Mesothelial cell of epicardium (in vitro differentiated cells): ENCODE data around the gene TXNDC17. TPM values are rescaled to one million over a fixed set of nuclear protein-coding genes. Genes with fewer than 3 reads are reported as not detected.

Source experiments
- DNase-seq, 2 experiments: peaks; one replicate each; pipeline ENCODE4 v3.0.0; 2021; ENCODE audit warnings: low spot score in 2 of 2; ENCODE audit not compliant: unreplicated experiment in 2 of 2
- H3K27ac Mint-ChIP-seq: 2 replicates; pipeline ENCODE4 v1.8.0; 2021; ENCODE audit warnings: mixed read lengths
- H3K27me3 Mint-ChIP-seq: 2 replicates; pipeline ENCODE4 v1.8.0; 2021; ENCODE audit warnings: low read depth, mixed read lengths
- H3K36me3 Mint-ChIP-seq: 2 replicates; pipeline ENCODE4 v1.8.0; 2021; ENCODE audit warnings: mixed read lengths
- H3K4me1 Mint-ChIP-seq: 2 replicates; pipeline ENCODE4 v1.8.0; 2021; ENCODE audit warnings: mixed read lengths
- H3K4me3 Mint-ChIP-seq: 2 replicates; pipeline ENCODE4 v1.8.0; 2021; ENCODE audit warnings: mild to moderate bottlenecking, moderate library complexity, mixed read lengths
- H3K9me3 Mint-ChIP-seq: 2 replicates; pipeline ENCODE4 v1.8.0; 2021; ENCODE audit warnings: mixed read lengths
- total RNA-seq: library from RNA; stranded (reverse); gene quantifications from 3 replicates; pipeline ENCODE4 v1.2.1, GENCODE V29; 2021
- TF ChIP-seq, protein P1 (sequence below): fragments of 200-600 bp; sonication (generic); IDR thresholded peaks from one replicate; pipeline ENCODE4 v1.5.0; 2021; ENCODE audit warnings: antibody characterized with exemption; ENCODE audit not compliant: unreplicated experiment

The TXNDC17 gene
- total RNA-seq, 1 donor from 2014 or later: 52.4 TPM

DNA sequence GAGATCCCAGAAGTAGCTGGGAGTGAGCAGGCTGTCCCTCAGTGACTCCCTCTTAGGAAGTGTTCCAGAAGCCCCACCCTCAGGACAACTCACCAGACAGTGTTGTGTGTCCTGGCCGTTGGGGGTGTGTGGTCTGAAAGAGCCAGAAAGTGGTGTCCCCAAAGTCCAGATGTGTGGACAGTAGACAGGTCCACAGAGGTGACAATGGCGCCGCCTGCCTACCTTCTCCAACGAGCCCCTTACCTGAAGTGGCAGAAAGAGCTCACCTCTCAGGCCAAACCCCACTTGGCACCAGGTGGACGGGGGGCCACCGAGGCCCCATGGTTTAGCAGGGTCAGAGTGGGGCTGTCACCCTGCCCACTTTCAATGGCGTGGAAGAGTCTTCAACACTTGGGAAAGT lies 30.6 kb downstream of the TXNDC17 start:
- no peak overlapping the region for H3K27ac Mint-ChIP-seq
- H3K36me3 Mint-ChIP-seq: no peaks in the 10 kb centered on the region
- no peak for DNase-seq
- no peak overlapping the region for H3K4me3 Mint-ChIP-seq
- TF ChIP-seq, protein P1, sequence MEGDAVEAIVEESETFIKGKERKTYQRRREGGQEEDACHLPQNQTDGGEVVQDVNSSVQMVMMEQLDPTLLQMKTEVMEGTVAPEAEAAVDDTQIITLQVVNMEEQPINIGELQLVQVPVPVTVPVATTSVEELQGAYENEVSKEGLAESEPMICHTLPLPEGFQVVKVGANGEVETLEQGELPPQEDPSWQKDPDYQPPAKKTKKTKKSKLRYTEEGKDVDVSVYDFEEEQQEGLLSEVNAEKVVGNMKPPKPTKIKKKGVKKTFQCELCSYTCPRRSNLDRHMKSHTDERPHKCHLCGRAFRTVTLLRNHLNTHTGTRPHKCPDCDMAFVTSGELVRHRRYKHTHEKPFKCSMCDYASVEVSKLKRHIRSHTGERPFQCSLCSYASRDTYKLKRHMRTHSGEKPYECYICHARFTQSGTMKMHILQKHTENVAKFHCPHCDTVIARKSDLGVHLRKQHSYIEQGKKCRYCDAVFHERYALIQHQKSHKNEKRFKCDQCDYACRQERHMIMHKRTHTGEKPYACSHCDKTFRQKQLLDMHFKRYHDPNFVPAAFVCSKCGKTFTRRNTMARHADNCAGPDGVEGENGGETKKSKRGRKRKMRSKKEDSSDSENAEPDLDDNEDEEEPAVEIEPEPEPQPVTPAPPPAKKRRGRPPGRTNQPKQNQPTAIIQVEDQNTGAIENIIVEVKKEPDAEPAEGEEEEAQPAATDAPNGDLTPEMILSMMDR: no peak
- H3K27me3 Mint-ChIP-seq: peaks cover 26% of the 10 kb centered on the region
- no peaks in the 10 kb centered on the region for H3K4me1 Mint-ChIP-seq
- H3K9me3 Mint-ChIP-seq: no peaks in the 10 kb centered on the region

DNA sequence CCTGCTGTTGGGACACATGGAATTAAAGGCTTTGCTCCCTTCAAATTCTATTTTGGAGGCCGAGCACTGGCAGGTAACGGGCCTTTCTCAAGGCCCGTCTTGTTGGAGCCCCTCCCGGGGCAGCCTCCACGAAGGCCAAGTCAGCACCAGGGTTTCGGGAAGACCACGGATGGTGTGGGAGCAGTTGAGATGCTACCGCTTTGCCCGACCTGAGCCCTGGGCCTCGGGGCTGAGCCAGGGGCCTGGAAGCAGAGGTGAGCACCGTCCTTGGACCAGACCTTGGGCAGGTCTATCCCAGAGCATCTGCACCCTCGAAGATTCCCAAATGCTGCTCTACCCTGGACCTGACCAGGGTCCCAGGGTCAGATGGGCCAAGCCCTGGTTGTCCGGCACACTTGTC lies 33.7 kb downstream of the TXNDC17 start:
- H3K9me3 Mint-ChIP-seq: no peaks in the 10 kb centered on the region
- TF ChIP-seq, protein P1: no peak
- H3K4me3 Mint-ChIP-seq: no peak overlapping the region
- DNase-seq: no peak
- no peak overlapping the region for H3K27ac Mint-ChIP-seq
- H3K27me3 Mint-ChIP-seq: peaks cover 22% of the 10 kb centered on the region
- no peaks in the 10 kb centered on the region for H3K4me1 Mint-ChIP-seq
- no peaks in the 10 kb centered on the region for H3K36me3 Mint-ChIP-seq

DNA sequence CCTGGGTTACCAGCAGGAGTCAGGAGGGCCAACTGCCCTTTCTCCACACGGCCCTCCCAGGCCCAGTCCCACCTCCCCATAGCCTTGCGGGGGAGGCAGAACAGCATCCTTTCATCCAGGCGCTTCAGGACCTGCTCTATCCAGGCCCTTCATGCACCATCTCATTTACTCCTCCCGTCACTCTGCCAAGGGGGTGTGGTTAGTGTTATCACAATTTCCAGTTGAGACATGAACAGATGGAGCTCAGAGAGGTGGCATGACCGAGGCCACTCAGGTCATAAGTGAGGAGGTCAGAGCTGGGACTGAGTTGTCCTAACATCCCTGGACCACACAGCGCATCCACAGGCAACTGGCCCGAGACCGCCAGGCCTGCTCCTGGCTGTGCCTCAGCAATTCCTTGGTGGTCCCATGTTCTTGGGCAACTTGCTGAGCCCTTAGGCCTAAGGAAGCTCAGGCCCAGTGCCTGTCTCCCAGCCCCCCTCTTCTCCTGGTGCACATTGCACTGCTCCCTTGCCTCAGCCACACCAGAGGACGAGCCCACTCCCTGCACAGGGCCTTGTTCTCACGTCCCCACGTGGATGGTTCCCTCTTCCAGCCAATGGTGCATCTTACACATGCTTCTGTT lies 34.5 kb downstream of the TXNDC17 start:
- H3K27me3 Mint-ChIP-seq: peaks cover 25% of the 10 kb centered on the region
- no peak overlapping the region for H3K4me3 Mint-ChIP-seq
- TF ChIP-seq, protein P1: no peak
- DNase-seq: no peak
- H3K36me3 Mint-ChIP-seq: no peaks in the 10 kb centered on the region
- H3K4me1 Mint-ChIP-seq: no peaks in the 10 kb centered on the region
- H3K9me3 Mint-ChIP-seq: no peaks in the 10 kb centered on the region
- H3K27ac Mint-ChIP-seq: no peak overlapping the region

DNA sequence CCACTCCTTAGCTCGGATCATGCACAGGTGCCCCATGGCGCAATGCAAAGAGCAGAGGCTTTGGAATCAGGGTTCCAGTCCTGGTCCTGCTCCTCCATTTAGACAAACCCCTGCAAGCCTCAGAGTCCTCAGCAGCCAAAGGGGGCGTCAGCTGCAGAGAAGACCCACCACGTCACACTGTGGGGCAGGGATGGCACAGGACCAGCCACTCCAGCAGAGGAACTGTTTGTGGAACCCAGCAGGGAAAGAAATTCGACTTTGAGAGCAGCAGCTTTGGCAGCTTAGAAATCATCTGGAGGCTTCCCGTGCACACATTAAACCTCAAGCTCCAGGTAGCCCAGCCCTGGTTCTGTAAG lies 35.9 kb downstream of the TXNDC17 start:
- Mint-ChIP-seq H3K9me3 (no peaks in the 10 kb centered on the region), H3K4me3 (no peak overlapping the region), H3K4me1 (no peaks in the 10 kb centered on the region), H3K36me3 (no peaks in the 10 kb centered on the region), H3K27me3 (peaks cover 27% of the 10 kb centered on the region), H3K27ac (no peak overlapping the region)
- TF ChIP-seq, protein P1: no peak
- no peak for DNase-seq

DNA sequence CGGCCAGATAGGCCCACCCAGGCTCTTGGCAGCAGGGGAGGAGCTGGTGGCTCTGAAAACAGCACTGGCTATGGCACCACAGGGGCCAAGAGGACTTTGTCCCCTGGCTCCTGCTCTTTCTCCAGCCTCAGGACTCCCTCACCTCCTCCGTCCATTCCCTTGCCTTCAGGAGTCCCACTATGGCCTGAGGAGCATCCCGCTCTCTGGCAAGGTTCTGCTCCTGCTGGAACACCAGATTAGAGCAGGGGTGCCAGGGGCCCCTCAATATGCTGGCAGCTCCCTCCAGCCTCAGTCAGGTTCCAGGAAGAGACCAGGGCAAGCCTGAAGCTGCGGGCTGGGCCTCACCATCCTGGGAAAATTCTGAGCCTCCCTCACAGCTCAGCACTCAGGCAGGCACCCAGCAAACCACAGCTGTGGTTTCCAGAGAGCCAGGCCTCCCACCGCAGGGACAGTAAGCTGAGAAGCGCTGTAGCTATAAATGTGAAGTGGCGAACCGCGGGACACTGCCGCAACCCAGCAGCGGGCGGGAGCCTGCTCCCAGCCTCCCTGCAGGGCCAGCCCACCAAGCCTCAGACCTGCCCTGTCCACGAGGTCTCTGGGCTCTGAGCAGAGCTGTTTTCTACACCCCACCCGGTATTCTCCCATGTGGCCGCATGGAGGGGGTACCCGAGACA lies 36.4 kb downstream of the TXNDC17 start:
- TF ChIP-seq, protein P1: no peak
- Mint-ChIP-seq H3K9me3 (no peaks in the 10 kb centered on the region), H3K4me1 (no peaks in the 10 kb centered on the region), H3K27ac (no peak overlapping the region), H3K27me3 (peaks cover 31% of the 10 kb centered on the region), H3K36me3 (no peaks in the 10 kb centered on the region), H3K4me3 (no peak overlapping the region)
- DNase-seq: no peak
